GM18526 (cell line): ENCODE results near the gene CFB.

Experiments
- POLR2A ChIP-seq: IDR thresholded peaks from 3 replicates; pipeline ENCODE4 v1.6.1; 2011; ENCODE audit not compliant: insufficient read length; ENCODE audit errors: extremely low read depth

The CFB gene

DNA sequence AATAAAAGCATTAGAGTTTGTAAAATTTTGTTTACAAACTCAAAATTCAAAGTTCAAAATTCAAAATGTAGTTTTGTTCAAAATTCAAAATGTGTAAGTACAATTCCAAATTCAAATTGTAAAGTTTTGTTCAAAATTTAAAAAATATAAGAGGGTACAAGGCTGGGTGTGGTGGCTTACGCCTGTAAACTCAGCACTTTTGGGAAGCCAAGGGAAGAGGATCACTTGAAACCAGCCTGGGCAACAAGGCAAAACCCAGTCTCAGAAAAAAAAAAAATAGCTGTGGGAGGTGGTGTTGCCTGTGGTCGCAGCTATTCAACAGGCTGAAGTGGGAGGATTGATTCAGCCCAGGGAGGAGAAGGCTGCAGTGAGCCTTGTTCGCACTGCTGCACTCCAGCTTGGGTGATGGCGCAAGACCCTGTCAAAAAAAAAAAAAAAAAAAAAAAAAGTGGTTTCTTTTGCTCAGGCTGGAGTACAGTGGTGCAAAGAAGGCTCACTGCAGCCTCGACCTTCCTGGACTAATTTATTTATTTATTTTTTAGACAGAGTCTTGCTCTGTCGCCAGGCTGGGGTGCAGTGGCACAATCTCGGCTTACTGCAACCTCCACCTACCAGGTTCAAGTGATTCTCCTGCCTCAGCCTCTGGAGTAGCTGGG lies 38.6 kb upstream of the CFB start:
- no peak for TF ChIP-seq POLR2A

DNA sequence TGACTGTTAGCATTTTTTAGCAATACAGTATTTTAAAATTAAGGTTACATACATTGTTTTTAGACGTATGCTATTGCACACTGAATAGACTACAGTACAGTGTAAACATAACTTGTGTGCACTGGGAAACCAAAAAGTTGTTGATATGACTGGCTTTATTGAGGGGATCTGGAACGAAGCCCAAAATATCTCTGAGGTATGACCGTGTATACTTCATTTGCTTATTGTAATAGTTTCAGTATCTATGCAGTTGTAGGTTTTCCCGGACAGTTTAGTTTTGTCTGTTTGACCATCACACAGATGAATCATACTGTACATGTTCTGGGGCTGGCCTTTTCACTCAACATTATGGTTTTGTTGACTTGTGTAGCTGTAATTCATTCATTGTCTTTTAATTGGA lies 37.1 kb upstream of the CFB start:
- TF ChIP-seq POLR2A: no peak

DNA sequence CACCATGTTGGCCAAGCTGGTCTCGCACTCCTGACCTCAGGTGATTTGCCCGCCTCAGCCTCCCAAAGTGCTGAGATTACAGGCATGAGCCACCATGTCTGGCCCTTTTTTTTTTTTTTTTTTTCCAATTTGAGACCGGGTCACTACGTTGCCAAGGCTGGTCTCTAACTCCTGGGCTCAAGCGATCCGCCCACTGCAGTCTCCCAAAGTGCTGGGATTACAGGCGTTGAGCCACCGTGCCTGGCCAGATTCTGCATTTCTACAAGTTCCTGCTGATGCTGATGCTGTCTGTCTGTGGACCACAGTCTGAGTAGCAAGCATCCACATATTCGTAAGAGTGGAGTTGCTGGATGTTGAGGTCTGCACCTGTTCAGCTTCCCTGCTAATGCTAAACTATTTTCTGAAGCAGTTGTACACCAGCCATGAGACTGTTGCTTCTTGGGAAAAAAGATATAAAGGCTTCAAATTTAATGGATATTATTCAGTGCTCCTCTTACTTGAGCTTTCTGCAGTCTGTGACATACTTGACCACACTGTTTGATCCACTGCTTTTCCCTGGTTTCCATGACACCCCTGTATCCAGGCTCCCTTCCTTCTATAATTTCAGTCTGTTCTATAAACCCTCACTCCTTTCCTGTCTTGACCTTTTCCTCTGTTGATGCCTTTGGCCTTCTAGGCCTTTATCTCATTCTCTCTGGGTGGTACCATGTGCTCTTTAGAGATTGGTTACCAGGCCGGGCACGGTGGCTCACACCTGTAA lies 33.9 kb upstream of the CFB start:
- no peak for TF ChIP-seq POLR2A

DNA sequence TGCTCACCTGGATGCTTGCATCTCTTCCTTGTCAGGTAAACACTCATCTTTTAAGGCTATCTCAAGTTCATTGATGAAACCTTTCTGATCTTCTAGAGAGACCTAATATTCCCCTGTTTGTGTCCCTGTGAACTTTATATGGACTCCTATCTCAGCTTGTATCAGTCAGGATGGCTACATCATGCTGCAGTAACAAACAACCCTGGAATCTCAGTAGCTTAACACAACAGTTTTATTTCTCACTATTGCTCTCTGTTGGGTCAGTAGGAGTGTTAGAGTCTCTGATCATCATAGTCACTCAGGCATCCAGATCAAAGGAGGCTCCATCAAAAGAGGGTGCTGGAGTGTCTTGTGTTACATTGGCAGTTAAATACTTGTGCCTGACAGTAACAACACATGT lies 30.5 kb upstream of the CFB start:
- TF ChIP-seq POLR2A: no peak

DNA sequence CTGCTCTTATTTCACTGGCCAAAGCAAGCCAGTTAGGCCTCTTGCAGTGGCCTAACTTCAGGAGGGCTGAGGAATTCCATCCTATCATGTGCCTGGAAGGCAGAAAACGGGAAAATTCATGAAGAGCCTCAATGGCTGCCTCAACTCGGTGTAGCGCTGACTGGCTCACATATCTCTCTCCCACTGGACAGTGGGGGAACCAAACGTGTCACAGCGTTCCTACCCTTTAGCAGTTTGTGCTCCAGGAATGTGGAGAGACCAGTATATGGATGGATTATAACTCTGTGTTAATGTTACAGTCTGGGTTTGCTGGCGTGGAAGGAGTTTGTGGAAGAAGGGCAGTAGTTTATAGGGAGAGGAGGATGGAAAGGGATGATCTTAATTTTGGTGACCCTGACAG lies 30.1 kb upstream of the CFB start:
- no peak for TF ChIP-seq POLR2A

DNA sequence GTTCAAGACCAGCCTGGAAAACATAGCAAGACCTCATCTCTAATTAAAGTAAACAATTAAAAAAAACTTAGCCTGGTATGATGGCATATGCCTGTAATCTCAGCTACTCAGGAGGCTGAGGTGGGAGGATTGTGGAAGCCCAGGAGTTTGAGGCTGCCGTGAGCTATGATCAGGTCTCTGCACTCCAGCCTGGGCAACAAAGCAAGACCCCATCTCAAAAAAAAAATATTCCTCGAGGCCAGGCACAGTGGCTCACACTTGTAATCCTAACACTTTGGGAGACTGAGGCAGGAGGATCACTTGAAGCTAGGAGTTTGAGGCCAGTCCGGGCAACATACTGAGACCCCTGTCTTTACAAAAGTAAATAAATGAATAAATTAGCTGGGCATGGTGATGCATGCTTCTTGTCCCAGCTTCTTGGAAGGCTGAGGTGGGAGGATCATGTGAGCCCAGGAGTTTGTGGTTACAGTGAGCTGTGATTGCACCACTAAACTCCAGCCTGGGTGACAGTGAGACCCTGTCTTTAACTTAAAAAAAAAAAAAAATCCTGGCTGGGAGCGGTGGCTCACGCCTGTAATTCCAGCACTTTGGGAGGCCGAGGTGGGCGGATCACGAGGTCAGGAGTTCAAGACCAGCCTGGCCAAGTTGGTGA lies 27.7 kb upstream of the CFB start:
- no peak for TF ChIP-seq POLR2A

DNA sequence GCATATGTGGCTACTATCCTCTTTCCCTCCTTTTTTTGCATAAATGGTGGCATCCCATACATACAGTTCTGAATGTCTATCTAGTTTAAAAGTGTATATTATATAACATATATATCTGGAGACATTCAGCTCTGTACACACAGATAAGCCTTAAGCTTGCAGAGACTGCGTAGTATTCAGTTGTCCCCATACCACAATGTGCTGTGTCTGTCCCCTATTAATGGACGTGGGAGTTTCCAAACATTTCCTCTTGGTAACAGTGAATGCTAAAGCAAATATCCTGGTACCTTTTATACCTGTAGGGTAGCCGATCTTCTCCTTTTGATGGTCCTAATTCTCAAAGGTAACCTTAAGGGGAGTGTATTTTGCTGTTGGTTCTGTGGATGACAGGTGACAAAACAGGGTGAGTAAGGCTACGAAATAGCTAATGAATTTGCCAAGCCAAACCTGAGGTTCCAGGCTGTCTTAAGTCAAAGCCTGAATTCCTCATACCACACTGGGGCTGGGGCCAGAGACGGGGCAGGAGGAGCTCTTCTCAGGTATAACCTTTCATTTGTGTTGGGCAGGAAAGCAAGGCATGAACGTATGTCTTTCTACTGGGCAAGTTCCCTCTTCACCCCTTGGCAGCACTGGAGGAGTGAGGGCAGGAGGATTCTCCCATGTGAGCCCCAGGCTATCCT lies 26.1 kb upstream of the CFB start:
- no peak for TF ChIP-seq POLR2A

DNA sequence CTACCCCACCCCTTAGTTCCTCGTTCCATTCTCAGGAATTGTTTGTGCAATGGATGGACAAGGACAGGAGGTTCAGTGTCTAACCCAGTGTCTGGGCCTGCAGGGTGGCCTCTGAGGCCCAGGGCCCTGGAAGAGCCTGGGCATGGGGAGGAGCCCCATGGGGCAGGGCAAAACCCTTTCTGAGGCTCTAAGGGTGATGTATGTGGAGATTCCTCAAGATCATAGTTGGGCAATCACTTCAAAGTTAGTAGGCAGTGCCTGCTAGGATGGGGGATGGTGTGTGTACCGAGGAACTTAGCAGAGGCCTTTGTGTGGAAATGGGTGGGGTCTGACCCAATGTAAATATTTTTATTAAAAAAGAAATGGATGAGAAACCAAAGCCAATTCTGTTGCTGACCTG lies 25.1 kb upstream of the CFB start:
- TF ChIP-seq POLR2A: no peak

DNA sequence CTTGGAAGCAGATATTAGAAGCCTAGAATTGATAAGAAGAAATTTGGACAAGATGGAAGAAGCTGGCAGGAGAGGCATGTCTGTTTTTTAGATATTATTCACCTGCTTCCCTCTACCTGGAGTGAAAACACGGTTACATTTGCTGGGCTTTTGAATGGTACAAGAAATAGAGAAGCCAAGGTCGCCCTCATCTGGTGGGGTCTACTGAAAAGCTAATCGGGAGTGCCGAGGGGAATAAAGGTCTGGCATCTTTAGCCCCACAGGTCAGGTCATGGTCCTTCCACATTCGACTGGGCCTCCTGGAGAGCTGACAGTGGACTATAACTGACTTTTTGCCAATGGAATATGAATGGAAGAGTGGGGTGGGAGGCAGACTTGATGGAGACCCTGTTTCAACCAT lies 23.0 kb upstream of the CFB start:
- no peak for TF ChIP-seq POLR2A

DNA sequence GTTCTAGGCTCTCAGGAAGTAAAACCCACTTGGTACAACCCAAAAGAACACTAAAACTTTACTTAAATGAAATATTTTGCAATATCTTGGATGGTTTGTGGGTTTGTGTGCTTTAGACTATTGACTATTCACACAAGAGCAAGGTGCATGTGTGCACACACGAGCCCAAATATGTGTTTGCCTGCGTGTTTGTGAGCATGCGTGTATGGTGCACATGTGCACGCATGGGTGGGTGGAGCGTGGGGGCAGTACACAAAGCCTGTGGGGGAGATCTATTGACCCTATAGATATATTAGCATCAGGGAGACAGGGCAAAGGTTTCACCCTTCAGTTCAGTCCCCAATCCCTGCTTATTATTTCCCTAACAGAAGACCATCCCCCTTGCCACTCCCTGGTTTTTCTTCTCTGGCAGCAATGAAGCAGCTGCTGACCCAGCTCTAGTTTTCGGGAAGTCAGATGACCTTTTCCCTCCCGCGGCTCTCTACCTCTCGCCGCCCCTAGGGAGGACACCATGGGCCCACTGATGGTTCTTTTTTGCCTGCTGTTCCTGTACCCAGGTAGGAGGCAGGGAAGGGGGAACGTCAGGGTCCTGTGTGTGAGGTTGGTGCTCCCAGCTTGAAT lies 18.5 kb upstream of the CFB start, which contains the start of gene C2:
Gene C2 (plus strand): TSS at position 476 of the 621 bp plus-strand sequence. CDS start 36 bp downstream, at position 512.
- no peak for TF ChIP-seq POLR2A

DNA sequence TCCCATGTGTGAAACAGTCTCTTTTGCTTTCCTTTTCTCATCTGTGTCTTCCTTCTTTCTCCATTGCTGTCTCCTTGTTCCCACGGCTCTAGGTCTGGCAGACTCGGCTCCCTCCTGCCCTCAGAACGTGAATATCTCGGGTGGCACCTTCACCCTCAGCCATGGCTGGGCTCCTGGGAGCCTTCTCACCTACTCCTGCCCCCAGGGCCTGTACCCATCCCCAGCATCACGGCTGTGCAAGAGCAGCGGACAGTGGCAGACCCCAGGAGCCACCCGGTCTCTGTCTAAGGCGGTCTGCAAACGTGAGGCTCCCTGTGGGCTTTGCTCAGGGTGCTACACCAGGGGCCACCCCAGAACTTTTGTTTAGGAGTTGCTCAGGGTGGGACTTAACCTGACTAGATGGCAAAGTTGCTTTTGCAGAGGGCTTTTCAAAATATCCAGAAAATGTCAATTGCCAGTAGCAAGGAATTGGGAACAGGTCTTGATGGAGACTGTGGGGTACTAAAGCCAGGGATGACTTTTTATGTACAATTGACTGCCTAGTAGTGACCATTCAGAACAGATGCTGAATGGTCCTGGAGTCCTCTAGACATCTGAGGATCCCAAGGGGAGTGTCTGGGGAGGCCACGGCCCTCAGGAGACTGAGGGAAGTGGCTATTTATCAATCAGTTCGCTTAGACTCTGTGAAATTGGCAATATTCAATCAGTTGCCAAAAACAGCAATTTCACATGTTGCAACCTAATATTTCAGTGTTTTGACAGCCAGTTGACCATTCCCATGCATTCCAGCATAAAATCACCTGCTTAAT lies 17.8 kb upstream of the CFB start:
- TF ChIP-seq POLR2A: no peak

DNA sequence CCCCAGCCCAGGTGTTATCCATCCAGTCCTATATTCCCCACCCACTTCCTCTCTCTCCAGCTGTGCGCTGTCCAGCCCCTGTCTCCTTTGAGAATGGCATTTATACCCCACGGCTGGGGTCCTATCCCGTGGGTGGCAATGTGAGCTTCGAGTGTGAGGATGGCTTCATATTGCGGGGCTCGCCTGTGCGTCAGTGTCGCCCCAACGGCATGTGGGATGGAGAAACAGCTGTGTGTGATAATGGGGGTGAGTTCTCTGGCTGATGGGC lies 17.3 kb upstream of the CFB start:
- no peak for TF ChIP-seq POLR2A

DNA sequence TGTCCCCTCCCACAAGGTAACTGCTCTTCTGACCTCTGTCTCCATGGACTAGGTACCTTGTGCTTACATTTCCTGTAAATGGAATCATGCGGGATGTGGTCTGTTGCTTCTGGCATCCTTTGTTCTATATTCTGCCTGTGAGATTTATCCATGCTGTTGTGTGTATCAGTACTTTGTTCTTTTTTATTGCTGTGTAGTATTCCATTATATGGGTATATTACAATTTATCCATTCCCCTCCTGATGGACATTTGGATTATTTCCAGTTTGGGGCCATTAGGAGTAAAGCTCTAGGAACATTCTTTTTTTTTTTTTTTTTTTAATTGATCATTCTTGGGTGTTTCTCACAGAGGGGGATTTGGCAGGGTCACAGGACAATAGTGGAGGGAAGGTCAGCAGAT lies 14.9 kb upstream of the CFB start:
- TF ChIP-seq POLR2A: no peak

DNA sequence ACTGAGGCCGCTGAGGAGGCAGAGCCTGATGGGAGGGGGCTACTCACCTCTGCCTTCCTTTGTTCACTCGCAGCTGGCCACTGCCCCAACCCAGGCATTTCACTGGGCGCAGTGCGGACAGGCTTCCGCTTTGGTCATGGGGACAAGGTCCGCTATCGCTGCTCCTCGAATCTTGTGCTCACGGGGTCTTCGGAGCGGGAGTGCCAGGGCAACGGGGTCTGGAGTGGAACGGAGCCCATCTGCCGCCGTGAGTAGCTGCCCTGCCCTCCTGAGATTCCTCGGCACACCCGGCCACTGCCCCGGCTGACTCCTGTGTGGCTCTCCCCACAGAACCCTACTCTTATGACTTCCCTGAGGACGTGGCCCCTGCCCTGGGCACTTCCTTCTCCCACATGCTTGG lies 12.4 kb upstream of the CFB start:
- TF ChIP-seq POLR2A: no peak

DNA sequence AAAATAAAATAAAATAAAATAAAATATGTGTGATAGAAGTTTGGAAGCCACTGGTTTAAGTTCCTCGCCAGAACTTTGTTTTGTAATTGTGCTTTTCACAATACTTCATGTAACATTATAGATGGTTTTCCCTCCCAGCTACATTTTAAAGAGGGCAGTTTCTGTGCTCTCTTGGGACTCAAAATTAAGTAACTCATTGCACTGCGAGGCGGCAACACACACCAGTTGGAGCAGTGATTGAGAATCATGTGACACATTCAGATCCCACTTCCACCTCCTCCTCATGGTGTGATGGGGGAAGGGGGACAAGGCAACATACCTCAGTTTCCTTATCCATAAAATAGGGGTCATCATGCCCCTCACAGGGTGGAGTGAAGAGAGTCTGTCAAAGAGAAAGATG lies 10.9 kb upstream of the CFB start:
- TF ChIP-seq POLR2A: no peak
